Subcutaneous abdominal adipose tissue (tissue), 5 donors: ENCODE results near the gene WWOX.

Experiments
- H3K27ac ChIP-seq: one replicate; pipeline ENCODE4 v1.7.0; 2013; ENCODE audit warnings: low read depth, mild to moderate bottlenecking, inconsistent platforms, low read length, moderate library complexity
- H3K27me3 ChIP-seq, 5 donors: one replicate each; pipeline ENCODE4 v1.7.0; 2013; ENCODE audit warnings: low read length in 5 of 5, inconsistent platforms in 1 of 5; ENCODE audit not compliant: control insufficient read depth in 5 of 5, insufficient read depth in 4 of 5
- H3K36me3 ChIP-seq, 5 donors: one replicate each; pipeline ENCODE4 v1.7.0; 2013; ENCODE audit warnings: low read length in 5 of 5; ENCODE audit not compliant: control insufficient read depth in 5 of 5, insufficient read depth in 5 of 5
- H3K4me1 ChIP-seq, 5 donors: one replicate each; pipeline ENCODE4 v1.7.0; 2013; ENCODE audit warnings: low read length in 5 of 5, mild to moderate bottlenecking in 3 of 5, moderate library complexity in 1 of 5; ENCODE audit not compliant: control insufficient read depth in 5 of 5, insufficient read depth in 5 of 5
- H3K4me3 ChIP-seq, 5 donors: one replicate each; pipeline ENCODE4 v1.7.0; 2013; ENCODE audit warnings: low read length in 5 of 5, low read depth in 1 of 5
- H3K9ac ChIP-seq, 5 donors: one replicate each; pipeline ENCODE4 v1.7.0; 2013; ENCODE audit warnings: low read length in 5 of 5, mild to moderate bottlenecking in 4 of 5, moderate library complexity in 3 of 5
- H3K9me3 ChIP-seq, 5 donors: one replicate each; pipeline ENCODE4 v1.7.0; 2013; ENCODE audit warnings: low read length in 5 of 5; ENCODE audit not compliant: control insufficient read depth in 5 of 5
- donor health status: healthy.
- donor health status: healthy.
- donor health status: healthy.
- donor health status: healthy.
- donor health status: healthy.

The WWOX gene

GRCh38 chr16:79073566-79073965, 974.1 kb downstream of the WWOX start:
- H3K36me3 ChIP-seq, result no peaks in the 10 kb centered on the region
- peaks cover 0 to 10% (median 8%) of the 10 kb centered on the region in 5 donors for H3K4me1 ChIP-seq
- H3K27me3 ChIP-seq, result no peaks in the 10 kb centered on the region
- no peaks in the 10 kb centered on the region for H3K9me3 ChIP-seq
- H3K9ac ChIP-seq, result no peak overlapping the region
- no peak overlapping the region for H3K27ac ChIP-seq
- no peak overlapping the region for H3K4me3 ChIP-seq

- H3K36me3 ChIP-seq, result no peaks in the 10 kb centered on the region
- no peaks in the 10 kb centered on the region for H3K9me3 ChIP-seq
- no peak overlapping the region for H3K27ac ChIP-seq
- H3K27me3 ChIP-seq, result no peaks in the 10 kb centered on the region
- peaks cover 0 to 13% (median 11%) of the 10 kb centered on the region in 5 donors for H3K4me1 ChIP-seq
- H3K9ac ChIP-seq, result no peak overlapping the region
- no peak overlapping the region for H3K4me3 ChIP-seq
Observed at GRCh38 chr16:79074541-79074940, 975.1 kb downstream of the WWOX start.

DNA sequence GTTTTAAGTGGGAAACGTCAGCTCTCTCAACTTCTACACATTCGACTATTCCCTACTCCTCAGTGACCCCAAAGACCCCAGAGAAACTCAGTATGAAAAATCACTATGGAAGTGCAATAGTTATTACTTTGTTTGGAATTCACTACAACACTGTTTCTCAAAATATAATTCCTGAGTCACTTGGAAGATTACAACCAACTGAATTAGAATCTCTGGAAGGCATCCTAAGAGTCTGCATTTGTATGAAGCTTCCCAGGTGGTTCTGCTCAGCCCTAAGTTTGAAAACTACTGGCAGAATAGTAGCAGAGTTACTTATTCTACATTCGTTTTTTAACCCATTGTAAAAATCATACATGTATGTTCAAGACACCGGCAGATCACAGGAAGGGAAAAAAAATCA, 975.5 kb downstream of the WWOX start:
- no peak overlapping the region for H3K9ac ChIP-seq
- no peaks in the 10 kb centered on the region for H3K9me3 ChIP-seq
- no peaks in the 10 kb centered on the region for H3K36me3 ChIP-seq
- no peaks in the 10 kb centered on the region for H3K27me3 ChIP-seq
- H3K27ac ChIP-seq, result no peak overlapping the region
- peaks cover 0 to 17% (median 15%) of the 10 kb centered on the region in 5 donors for H3K4me1 ChIP-seq
- H3K4me3 ChIP-seq, result no peak overlapping the region

- Histone ChIP-seq H3K4me3 (no peak overlapping the region), H3K4me1 (peaks cover 0 to 24% (median 20%) of the 10 kb centered on the region in 5 donors), H3K9me3 (no peaks in the 10 kb centered on the region), H3K27ac (no peak overlapping the region), H3K36me3 (no peaks in the 10 kb centered on the region), H3K9ac (no peak overlapping the region), H3K27me3 (no peaks in the 10 kb centered on the region)
Observed at GRCh38 chr16:79076047-79076767, 976.8 kb downstream of the WWOX start.

DNA sequence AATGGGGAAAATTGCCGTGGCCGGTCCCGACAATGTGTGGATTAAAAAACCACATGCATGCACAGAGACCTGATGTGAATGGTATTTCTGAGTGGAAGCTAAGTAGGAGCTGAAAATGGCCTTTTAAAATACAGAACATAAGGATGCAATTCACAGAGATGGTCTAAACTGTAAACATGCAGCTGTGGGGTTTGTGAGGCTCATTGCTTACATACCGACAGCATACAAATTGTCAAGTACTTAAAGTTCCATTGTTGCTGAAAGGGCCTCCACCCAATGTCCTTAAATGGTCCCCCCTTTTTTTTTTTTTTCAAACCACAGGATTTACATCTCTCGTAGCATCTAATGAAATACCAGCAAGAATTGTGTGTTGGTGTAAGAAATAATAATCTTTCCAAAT, 977.9 kb downstream of the WWOX start:
- peaks cover 0 to 24% (median 16%) of the 10 kb centered on the region in 5 donors for H3K4me1 ChIP-seq
- no peak overlapping the region for H3K4me3 ChIP-seq
- H3K9ac ChIP-seq, result no peak overlapping the region
- no peaks in the 10 kb centered on the region for H3K27me3 ChIP-seq
- no peaks in the 10 kb centered on the region for H3K36me3 ChIP-seq
- H3K27ac ChIP-seq, result no peak overlapping the region
- H3K9me3 ChIP-seq, result no peaks in the 10 kb centered on the region

DNA sequence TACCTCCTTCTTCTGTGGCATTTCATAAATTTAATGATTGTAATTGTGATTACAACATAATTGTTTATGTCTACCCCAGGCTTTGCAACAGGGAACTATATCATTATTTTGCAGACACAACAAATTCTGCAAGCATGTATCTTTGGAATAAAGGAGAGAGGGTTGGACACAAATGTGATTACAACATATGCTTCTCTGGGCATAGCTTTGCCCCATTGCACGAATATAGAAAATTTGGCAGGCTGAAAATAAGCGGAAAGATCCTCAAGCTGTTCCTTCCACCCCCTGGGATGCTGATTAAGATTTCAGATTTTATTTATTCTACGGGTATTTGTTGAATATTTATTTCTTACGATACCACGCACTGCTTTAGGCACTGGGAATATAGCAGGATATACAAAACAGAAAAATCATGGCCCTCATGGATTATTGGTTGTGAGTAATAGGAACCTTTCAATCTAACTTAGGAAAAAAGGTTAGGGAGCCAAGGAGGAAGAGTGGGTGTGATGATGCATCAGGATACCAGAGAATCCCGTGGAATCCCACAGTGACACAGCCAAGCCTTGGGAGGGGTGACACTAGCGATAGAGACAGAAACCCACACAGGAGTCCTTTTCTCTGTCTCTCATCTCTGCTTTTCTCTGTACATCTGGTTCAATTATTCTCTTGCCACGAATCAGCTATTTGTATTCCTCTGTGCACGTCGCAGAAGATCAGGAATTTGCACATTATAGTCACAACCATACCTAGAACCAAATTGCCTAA, 980.4 kb downstream of the WWOX start:
- Histone ChIP-seq H3K9me3 (no peaks in the 10 kb centered on the region), H3K9ac (peak overlapping the region in 2 of 5 donors; percentile 12 to 21), H3K36me3 (no peaks in the 10 kb centered on the region), H3K27ac (no peak overlapping the region), H3K27me3 (no peaks in the 10 kb centered on the region), H3K4me1 (peaks cover 0 to 24% (median 16%) of the 10 kb centered on the region in 5 donors), H3K4me3 (no peak overlapping the region)

DNA sequence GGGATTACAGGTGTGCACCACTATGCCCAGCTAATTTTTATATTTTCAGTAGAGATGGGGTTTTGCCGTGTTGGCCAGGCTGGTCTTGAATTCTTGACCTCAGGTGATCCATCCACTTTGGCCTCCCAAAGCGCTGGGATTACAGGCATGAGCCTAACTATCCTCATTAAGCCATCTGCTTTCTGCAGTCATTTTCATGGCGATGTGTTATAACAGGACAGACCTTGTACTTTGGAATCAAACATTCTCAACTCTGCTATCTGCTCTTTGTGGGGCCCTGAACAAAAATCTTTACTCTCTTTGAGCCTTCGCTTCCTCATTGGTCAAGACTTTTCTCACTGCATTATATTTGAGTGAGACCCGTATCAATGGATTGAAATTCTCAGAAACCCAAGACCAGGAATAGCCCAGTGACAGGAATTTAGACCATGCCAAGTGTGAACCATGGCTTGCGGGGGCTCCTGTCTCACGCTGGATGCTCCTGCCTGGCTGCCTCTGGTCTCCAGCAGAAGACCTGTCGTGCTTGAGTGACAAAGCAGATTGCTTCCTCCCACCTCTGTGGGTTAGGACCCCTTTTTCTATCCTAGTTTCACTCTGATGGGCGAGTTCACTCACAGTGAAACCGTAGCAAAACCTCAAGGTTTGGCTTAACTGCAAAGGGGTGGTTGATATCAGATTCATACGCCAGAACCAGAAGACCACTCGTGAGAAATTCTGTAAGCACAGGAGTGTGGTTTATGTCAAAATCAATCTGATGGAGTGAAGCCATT, 982.0 kb downstream of the WWOX start:
- Histone ChIP-seq H3K27ac (no peak overlapping the region), H3K9ac (no peak overlapping the region), H3K4me1 (peaks cover 0 to 24% (median 16%) of the 10 kb centered on the region in 5 donors), H3K36me3 (no peaks in the 10 kb centered on the region), H3K27me3 (no peaks in the 10 kb centered on the region), H3K9me3 (no peaks in the 10 kb centered on the region), H3K4me3 (no peak overlapping the region)

GRCh38 chr16:79082970-79083369, 983.5 kb downstream of the WWOX start:
- H3K9ac ChIP-seq, result no peak overlapping the region
- H3K4me1 ChIP-seq, result peaks cover 0 to 19% (median 13%) of the 10 kb centered on the region in 5 donors
- H3K36me3 ChIP-seq, result no peaks in the 10 kb centered on the region
- no peak overlapping the region for H3K27ac ChIP-seq
- H3K9me3 ChIP-seq, result no peaks in the 10 kb centered on the region
- no peaks in the 10 kb centered on the region for H3K27me3 ChIP-seq
- no peak overlapping the region for H3K4me3 ChIP-seq

GRCh38 chr16:79083508-79084299, 984.2 kb downstream of the WWOX start:
- no peaks in the 10 kb centered on the region for H3K9me3 ChIP-seq
- H3K27ac ChIP-seq, result no peak overlapping the region
- no peak overlapping the region for H3K4me3 ChIP-seq
- H3K27me3 ChIP-seq, result no peaks in the 10 kb centered on the region
- H3K9ac ChIP-seq, result no peak overlapping the region
- no peaks in the 10 kb centered on the region for H3K36me3 ChIP-seq
- peaks cover 0 to 15% (median 9%) of the 10 kb centered on the region in 5 donors for H3K4me1 ChIP-seq
